ENCODE measurements around the gene FBXO31.

Gene FBXO31, protein sequence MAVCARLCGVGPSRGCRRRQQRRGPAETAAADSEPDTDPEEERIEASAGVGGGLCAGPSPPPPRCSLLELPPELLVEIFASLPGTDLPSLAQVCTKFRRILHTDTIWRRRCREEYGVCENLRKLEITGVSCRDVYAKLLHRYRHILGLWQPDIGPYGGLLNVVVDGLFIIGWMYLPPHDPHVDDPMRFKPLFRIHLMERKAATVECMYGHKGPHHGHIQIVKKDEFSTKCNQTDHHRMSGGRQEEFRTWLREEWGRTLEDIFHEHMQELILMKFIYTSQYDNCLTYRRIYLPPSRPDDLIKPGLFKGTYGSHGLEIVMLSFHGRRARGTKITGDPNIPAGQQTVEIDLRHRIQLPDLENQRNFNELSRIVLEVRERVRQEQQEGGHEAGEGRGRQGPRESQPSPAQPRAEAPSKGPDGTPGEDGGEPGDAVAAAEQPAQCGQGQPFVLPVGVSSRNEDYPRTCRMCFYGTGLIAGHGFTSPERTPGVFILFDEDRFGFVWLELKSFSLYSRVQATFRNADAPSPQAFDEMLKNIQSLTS

GRCh38 chr16:87383505-87384161 is at the start of gene FBXO31:
Gene FBXO31 (minus strand): TSS chr16:87383776. CDS start chr16:87383744, 32 bp downstream.
- no peak for FAIRE-seq

- no peak for FAIRE-seq
Observed at GRCh38 chr16:87432330-87432915, 48.8 kb upstream of the FBXO31 start.

- no peak for FAIRE-seq
Observed at GRCh38 chr16:87431926-87432325, 48.4 kb upstream of the FBXO31 start.

DNA sequence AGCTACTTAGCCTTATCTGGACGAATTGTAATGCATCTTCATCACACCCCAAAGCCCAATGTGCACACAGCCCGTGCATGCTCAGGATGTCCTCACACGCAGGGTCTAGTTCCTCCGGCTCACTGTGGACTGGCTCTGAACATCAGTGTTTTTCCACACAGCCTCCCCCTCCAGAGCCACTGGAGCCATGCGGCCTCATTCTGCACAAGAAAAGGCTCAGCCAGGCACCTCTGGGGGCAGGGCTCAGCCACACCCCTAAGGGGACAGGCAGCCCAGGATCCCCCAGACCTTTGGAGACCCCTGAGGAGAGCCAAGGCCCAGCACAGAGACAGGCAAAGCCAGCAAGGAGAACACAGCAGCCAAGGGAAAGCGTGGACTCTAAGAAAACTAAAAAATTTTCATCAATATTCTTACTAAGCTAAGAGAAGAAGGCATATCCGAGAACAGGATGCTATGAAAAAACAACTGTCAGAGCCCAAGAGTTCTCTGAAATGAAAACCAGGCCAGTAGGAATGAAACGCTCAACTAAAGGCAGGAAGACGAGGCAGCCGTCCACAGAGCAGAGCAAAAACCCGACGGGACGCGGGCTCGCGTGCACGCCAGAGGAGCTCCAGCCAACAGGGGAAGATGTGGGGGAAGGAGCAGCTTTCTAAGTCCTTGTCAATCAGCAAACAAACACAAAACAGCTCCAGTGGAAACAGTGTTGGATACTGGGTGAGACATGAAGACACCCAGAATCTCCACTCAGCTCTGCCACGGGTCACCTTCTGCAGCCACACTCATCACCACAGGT is 43.0 kb upstream of the FBXO31 start:
- no peak for FAIRE-seq

DNA sequence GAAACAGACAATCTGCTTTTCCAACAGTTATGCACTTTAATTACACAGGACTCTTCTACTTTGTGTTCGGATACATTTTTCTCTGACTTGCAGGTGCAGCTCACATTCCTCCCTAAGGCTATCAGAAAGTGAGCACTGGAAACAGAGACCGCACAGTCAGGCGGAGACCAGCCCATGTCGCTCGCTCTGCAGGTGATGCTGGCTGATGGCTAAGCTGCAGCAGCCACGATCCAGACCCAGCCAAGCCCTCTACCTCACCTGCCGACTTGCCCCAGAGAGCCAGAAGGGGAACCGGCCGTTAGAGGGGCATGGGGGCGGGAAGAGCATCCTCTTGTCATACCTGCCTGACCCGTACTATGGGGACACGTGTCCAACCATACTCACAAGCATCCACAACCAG is 42.4 kb upstream of the FBXO31 start:
- no peak for FAIRE-seq

DNA sequence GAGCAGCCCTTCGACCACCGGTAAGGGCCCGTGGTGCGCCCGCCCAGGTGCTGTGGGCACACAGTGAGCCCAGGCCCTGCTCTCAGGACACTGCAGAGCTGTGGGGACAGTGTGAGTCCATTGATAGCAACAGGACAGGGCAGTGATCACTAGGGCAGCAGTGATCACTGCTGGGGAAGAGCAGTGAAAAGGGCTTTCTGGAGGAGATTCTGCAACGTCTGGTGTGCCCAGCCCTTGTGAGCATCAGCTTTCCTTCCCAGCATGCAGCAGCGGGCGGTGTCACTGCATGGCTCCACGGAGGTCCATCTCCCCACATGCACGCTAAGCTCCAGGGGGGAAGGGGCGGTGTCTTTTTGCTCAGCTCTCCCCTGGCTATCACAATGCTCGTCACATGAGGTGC is 40.7 kb upstream of the FBXO31 start:
- FAIRE-seq: no peak

DNA sequence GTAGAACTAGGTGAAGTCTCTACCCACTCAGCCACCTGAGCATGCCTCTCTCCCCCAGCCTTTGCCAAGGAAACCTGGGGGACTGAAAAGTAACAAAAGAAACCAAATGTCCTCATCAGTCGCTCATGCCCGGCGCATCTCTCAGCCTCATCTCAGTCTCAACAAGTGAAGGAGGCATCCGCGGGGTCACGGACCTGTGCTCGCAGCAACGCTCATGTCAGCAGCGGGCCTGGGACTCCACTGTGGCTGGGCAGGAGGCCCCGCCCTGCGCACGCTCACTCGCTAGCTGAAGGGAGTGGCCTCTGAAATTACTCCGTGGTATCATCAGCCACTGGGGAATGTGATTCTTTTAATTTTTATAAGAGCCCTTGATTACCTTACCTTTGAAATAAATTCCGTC is 39.9 kb upstream of the FBXO31 start:
- no peak for FAIRE-seq

GRCh38 chr16:87422106-87422505 is 38.5 kb upstream of the FBXO31 start:
- no peak for FAIRE-seq

- FAIRE-seq: no peak
Observed at GRCh38 chr16:87421003-87421912, 37.7 kb upstream of the FBXO31 start.

GRCh38 chr16:87420026-87421002 is 36.7 kb upstream of the FBXO31 start:
- no peak for FAIRE-seq

- FAIRE-seq: no peak
Observed at GRCh38 chr16:87418644-87419043, 35.1 kb upstream of the FBXO31 start.

GRCh38 chr16:87418216-87418615 is 34.6 kb upstream of the FBXO31 start:
- no peak for FAIRE-seq

GRCh38 chr16:87417528-87417910 is 33.9 kb upstream of the FBXO31 start:
- no peak for FAIRE-seq

DNA sequence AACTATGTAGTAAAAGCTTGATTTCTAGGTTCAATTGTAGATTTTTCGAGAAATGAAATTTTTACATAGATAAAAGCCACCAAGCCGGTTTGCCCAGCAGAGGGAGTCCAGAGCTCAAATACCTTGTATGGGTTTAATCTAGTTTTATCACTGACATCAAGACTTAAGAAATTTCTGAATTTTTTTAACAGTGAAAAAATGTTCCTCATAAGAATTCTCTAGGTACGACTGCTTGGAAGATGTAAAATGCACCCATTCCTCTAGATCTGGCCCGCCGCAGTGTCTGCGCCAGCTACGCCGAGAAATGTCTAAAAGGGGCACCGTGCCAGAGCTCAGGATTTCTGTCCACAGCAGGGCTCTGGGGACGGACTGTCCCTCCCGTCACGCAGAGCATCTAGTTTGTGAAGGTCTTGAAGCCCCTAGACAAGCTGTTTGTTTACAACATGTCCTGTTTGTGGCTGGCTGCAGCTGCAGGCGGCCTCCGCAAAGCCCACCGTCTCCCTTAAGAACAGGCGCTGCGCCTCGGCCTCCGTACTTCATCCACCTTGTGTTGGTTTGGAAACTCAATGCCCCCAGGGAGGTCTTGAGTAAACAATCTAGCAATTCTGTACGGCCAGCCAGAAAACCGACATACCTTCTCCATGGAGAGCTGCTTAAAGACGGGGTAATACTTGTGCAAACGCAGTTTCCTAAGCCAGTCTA is 33.4 kb upstream of the FBXO31 start:
- peak; percentile 95 for FAIRE-seq

DNA sequence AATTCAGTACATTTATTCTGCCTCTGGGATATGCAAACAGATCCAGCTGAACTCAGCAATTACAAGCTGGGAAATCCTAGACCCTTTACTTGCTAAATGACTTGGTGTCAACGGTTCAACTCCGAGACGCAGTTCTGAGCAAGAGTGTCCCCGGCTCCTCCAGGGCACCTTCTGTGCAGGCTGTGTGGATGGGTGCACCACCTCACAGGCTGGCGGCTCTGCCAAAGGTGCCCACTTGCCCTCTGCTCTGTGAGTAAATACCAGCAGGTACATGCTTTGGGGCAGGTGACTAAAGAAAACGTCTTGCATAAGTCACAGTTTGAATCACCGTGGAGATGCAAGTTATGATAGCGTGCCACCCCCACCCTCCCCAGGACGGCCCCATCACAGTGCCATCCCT is 31.9 kb upstream of the FBXO31 start:
- no peak for FAIRE-seq

- no peak for FAIRE-seq
Observed at GRCh38 chr16:87414251-87414680, 30.7 kb upstream of the FBXO31 start.

GRCh38 chr16:87412996-87413421 is 29.4 kb upstream of the FBXO31 start:
- no peak for FAIRE-seq

- FAIRE-seq: no peak
Observed at GRCh38 chr16:87412371-87412995, 28.9 kb upstream of the FBXO31 start.

All from A204.1 (cell line).